Measurements from ENCODE around the gene SHTN1.

The SHTN1 gene

DNA sequence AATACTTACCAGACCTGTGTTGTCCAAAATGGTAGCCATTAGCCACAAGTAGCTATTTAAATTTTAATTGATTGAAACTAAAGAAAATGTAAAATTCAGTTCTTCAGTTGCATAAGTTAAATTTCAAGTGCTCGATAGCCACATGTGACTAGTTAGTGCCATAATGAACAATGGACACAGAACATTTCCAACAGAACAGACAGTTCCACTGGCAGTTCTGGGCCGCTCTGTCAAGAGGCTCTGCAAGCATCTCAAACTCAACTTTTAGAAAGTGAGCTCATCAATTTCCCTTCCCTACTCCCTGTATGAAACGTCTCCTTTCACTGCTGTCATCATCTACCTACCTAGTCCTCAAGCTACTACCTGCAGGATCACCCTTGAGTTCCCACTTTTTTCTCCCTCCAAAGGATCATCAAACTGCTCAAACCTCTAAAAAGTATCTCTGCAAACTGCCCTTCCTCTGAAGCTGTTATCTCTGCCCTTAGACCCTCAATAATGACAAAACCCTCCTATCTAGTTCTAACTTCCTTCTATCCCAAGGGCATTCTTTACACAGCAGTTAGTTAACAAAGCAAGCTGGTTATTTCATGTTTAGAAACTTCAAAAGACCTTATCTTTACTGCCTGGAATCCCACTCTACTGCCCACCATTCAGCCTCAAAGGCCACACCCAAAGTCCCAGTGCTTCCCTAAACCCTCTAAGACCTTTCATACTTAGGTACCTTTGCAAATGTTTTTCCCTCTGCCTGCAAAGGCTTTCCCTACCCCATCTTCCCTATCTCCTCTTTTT, 20.6 kb downstream of the SHTN1 start:
- no peak overlapping the region for H3K27ac ChIP-seq (ENCODE audit: low read length)
- H3K9me3 ChIP-seq (ENCODE audit: control insufficient read depth in 1 of 2, low read length in 2 of 2), result no peaks in the 10 kb centered on the region
- no peaks in the 10 kb centered on the region for H3K4me1 ChIP-seq (ENCODE audit: control insufficient read depth in 1 of 2, insufficient read depth in 2 of 2, low read length in 2 of 2)
- H3K27me3 ChIP-seq (ENCODE audit: low read depth, low read length), result no peaks in the 10 kb centered on the region
- H3K4me3 ChIP-seq (ENCODE audit: low read depth in 1 of 2, low read length in 2 of 2), result no peak overlapping the region
- no peaks in the 10 kb centered on the region for H3K36me3 ChIP-seq (ENCODE audit: control insufficient read depth in 1 of 2, insufficient read depth in 2 of 2, low read length in 2 of 2)

DNA sequence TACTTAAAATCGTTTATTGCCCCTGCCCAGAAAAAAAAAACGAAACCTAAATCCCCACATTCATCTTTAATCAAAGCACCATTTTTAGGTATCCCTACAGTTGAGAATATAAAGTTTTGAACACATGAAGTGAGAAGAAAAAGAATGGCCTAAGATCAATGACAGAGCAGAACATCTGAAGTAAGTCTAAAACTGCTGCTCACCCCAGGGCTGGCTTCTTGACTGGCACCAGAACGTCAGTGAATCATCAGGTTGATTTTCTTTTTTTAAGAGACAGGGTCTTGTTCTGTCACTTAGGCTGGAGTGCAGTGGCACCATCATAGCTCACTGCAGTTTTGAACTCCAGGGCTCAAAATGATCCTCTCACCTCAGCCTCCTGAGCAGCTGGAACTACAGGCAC, 24.9 kb downstream of the SHTN1 start:
- H3K9me3 ChIP-seq (ENCODE audit: control insufficient read depth in 1 of 2, low read length in 2 of 2), result no peaks in the 10 kb centered on the region
- no peak overlapping the region for H3K4me3 ChIP-seq (ENCODE audit: low read depth in 1 of 2, low read length in 2 of 2)
- no peaks in the 10 kb centered on the region for H3K4me1 ChIP-seq (ENCODE audit: control insufficient read depth in 1 of 2, insufficient read depth in 2 of 2, low read length in 2 of 2)
- H3K27ac ChIP-seq (ENCODE audit: low read length), result no peak overlapping the region
- H3K27me3 ChIP-seq (ENCODE audit: low read depth, low read length), result no peaks in the 10 kb centered on the region
- H3K36me3 ChIP-seq (ENCODE audit: control insufficient read depth in 1 of 2, insufficient read depth in 2 of 2, low read length in 2 of 2), result no peaks in the 10 kb centered on the region

DNA sequence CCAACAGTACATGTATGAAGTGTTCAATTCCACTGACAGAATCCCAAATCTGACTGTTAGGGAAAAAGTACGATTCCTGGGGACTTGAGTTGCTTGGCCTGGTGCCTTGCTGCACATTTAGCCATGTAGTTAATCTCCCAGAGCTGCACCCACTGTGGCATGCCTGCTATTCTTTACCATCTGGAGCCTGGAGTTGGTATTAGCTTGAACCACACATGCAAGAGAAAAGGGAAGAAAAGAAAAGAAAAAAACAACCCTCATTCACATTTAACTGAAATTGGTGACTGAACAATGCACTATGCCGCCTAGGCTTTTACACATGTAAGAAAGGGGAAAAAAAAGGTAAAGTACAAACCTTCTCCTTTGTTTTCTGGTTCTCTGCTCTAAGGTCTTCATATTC, 26.1 kb downstream of the SHTN1 start:
- H3K9me3 ChIP-seq (ENCODE audit: control insufficient read depth in 1 of 2, low read length in 2 of 2), result no peaks in the 10 kb centered on the region
- H3K4me1 ChIP-seq (ENCODE audit: control insufficient read depth in 1 of 2, insufficient read depth in 2 of 2, low read length in 2 of 2), result no peaks in the 10 kb centered on the region
- H3K4me3 ChIP-seq (ENCODE audit: low read depth in 1 of 2, low read length in 2 of 2), result no peak overlapping the region
- H3K27me3 ChIP-seq (ENCODE audit: low read depth, low read length), result no peaks in the 10 kb centered on the region
- no peaks in the 10 kb centered on the region for H3K36me3 ChIP-seq (ENCODE audit: control insufficient read depth in 1 of 2, insufficient read depth in 2 of 2, low read length in 2 of 2)
- H3K27ac ChIP-seq (ENCODE audit: low read length), result no peak overlapping the region

DNA sequence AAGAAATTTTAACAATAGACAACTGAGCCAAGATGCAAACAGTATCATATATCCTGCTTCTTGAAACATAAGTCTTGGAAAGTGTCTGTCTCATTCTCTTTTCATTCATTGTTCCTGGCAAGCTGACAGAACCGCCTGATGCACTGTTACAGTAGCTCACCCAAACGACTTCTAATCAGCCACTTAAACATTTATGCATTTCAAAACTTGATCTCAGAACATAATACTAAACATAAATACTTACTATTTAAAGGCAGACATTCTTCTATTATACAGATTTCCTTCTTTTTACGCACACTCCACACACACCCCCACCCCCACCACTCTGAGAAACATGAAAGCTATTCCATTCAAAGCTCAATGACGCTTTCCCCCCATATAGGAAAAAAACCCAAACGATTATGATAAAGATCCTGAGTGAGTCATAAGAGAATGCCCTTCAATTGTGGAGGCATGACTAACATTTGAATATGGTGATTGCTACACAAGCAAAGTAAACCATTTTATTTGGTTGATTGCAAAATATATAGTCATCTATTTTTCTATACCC, 30.5 kb downstream of the SHTN1 start:
- no peaks in the 10 kb centered on the region for H3K36me3 ChIP-seq (ENCODE audit: control insufficient read depth in 1 of 2, insufficient read depth in 2 of 2, low read length in 2 of 2)
- no peaks in the 10 kb centered on the region for H3K9me3 ChIP-seq (ENCODE audit: control insufficient read depth in 1 of 2, low read length in 2 of 2)
- H3K27me3 ChIP-seq (ENCODE audit: low read depth, low read length), result no peaks in the 10 kb centered on the region
- no peak overlapping the region for H3K4me3 ChIP-seq (ENCODE audit: low read depth in 1 of 2, low read length in 2 of 2)
- H3K4me1 ChIP-seq (ENCODE audit: control insufficient read depth in 1 of 2, insufficient read depth in 2 of 2, low read length in 2 of 2), result no peaks in the 10 kb centered on the region
- no peak overlapping the region for H3K27ac ChIP-seq (ENCODE audit: low read length)

DNA sequence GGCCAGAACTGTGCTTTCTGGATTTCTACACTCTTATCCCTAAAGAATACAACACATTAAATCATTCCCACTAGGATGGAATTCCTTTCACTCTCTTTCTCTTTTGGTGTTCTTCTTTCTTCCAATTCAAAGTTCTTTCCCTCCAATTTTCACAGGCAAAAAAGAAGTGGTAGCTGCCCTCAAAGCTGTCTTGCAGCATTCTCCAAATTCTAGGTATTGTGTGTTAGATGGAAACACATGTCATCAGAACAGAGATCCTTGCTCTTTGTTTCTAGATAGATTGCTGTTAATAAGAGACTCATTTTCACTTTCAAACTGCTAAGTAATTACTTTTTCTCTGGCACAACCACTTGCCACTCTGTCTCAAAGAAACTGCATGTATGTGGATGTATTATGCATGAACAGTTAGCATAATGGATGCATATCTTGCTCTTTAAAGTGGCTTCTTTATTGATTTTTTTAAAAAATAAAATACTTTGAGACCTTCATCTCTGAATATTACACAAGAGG, 31.0 kb downstream of the SHTN1 start:
- no peaks in the 10 kb centered on the region for H3K36me3 ChIP-seq (ENCODE audit: control insufficient read depth in 1 of 2, insufficient read depth in 2 of 2, low read length in 2 of 2)
- no peaks in the 10 kb centered on the region for H3K9me3 ChIP-seq (ENCODE audit: control insufficient read depth in 1 of 2, low read length in 2 of 2)
- H3K4me3 ChIP-seq (ENCODE audit: low read depth in 1 of 2, low read length in 2 of 2), result no peak overlapping the region
- H3K4me1 ChIP-seq (ENCODE audit: control insufficient read depth in 1 of 2, insufficient read depth in 2 of 2, low read length in 2 of 2), result no peaks in the 10 kb centered on the region
- no peaks in the 10 kb centered on the region for H3K27me3 ChIP-seq (ENCODE audit: low read depth, low read length)
- no peak overlapping the region for H3K27ac ChIP-seq (ENCODE audit: low read length)

DNA sequence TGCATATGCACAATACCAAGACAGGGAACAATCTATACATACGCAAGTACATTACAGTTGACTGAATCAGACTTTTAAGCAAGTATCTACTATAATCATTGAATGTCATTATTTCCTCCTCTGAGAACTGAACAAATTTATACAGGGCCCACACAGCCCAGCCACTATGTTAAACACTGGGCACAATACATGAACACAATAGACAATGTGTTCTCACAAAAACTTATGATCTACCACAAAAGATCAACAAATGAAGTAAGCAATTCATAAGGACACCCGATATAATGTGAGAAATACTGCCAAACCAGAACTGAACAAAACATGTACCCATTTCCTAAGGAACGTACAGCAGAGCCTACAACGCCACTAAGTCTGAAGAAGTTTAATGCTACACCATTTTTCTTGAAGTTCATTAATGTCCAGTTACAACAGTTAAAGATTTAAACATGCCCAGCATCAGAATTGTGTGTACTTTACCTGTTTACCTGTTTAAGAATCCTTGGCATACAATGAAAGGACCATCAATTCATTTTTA, 31.5 kb downstream of the SHTN1 start:
- Histone ChIP-seq H3K4me3 (ENCODE audit: low read depth in 1 of 2, low read length in 2 of 2) (no peak overlapping the region), H3K27ac (ENCODE audit: low read length) (no peak overlapping the region), H3K27me3 (ENCODE audit: low read depth, low read length) (no peaks in the 10 kb centered on the region), H3K4me1 (ENCODE audit: control insufficient read depth in 1 of 2, insufficient read depth in 2 of 2, low read length in 2 of 2) (no peaks in the 10 kb centered on the region), H3K36me3 (ENCODE audit: control insufficient read depth in 1 of 2, insufficient read depth in 2 of 2, low read length in 2 of 2) (no peaks in the 10 kb centered on the region), H3K9me3 (ENCODE audit: control insufficient read depth in 1 of 2, low read length in 2 of 2) (no peaks in the 10 kb centered on the region)

DNA sequence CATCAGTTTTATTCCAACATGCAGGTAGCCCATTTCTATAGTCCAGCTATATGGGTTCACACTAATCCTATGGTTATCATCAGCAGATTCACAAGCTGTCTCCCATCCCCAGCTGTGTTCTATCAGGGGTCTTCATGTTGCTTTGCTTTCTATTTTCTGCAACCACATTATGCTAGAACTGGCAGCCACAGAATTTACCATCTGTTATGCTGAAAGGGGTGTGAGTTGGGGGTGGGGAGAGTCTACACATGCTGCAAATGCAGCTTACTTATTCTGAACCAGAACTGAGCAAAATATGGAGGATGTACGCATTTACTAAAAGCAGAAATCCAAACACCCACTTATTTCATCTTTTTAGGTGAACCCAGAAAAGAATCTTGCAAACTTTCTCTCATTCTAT, 32.9 kb downstream of the SHTN1 start:
- no peaks in the 10 kb centered on the region for H3K9me3 ChIP-seq (ENCODE audit: control insufficient read depth in 1 of 2, low read length in 2 of 2)
- H3K27ac ChIP-seq (ENCODE audit: low read length), result no peak overlapping the region
- H3K4me3 ChIP-seq (ENCODE audit: low read depth in 1 of 2, low read length in 2 of 2), result no peak overlapping the region
- no peaks in the 10 kb centered on the region for H3K4me1 ChIP-seq (ENCODE audit: control insufficient read depth in 1 of 2, insufficient read depth in 2 of 2, low read length in 2 of 2)
- no peaks in the 10 kb centered on the region for H3K36me3 ChIP-seq (ENCODE audit: control insufficient read depth in 1 of 2, insufficient read depth in 2 of 2, low read length in 2 of 2)
- no peaks in the 10 kb centered on the region for H3K27me3 ChIP-seq (ENCODE audit: low read depth, low read length)

DNA sequence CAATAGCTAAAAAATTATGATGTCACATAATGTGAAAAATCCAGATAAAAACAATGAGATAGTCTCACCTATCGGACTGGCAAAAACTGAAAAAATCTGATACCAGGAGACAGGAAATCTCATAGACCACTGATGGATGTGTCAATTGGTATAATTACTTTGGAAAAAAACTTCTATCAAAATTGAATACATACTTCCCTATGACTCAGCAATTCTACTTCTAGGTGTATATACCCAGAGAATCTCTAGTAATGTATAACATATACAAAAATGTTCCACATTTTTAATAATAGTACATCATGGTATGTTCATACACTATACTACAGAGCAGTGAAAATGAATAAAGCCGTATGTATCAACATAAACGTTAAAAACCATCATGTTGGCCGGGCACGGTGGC, 34.9 kb downstream of the SHTN1 start:
- Histone ChIP-seq H3K9me3 (ENCODE audit: control insufficient read depth in 1 of 2, low read length in 2 of 2) (no peaks in the 10 kb centered on the region), H3K36me3 (ENCODE audit: control insufficient read depth in 1 of 2, insufficient read depth in 2 of 2, low read length in 2 of 2) (no peaks in the 10 kb centered on the region), H3K4me1 (ENCODE audit: control insufficient read depth in 1 of 2, insufficient read depth in 2 of 2, low read length in 2 of 2) (no peaks in the 10 kb centered on the region), H3K4me3 (ENCODE audit: low read depth in 1 of 2, low read length in 2 of 2) (no peak overlapping the region), H3K27me3 (ENCODE audit: low read depth, low read length) (no peaks in the 10 kb centered on the region), H3K27ac (ENCODE audit: low read length) (no peak overlapping the region)

DNA sequence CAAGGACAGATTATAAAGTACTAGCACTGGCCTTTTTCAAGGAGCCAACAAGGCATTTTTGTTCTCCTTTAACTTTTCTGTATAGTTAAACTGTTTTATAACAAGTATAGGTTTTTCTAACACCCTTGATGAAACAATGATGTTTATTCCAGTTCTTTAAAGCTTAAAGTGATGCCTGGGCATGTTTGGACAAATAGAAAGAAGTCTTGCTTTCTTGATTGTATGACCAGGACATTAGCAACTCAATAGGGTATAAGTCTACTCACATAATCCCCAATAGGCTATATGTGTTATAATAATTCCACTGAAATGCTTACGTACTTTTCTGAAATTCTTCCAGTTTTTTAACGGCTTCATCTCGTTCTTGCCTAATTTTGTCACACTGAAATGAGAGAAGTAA, 36.7 kb downstream of the SHTN1 start:
- Histone ChIP-seq H3K27ac (ENCODE audit: low read length) (no peak overlapping the region), H3K4me3 (ENCODE audit: low read depth in 1 of 2, low read length in 2 of 2) (no peak overlapping the region), H3K9me3 (ENCODE audit: control insufficient read depth in 1 of 2, low read length in 2 of 2) (no peaks in the 10 kb centered on the region), H3K4me1 (ENCODE audit: control insufficient read depth in 1 of 2, insufficient read depth in 2 of 2, low read length in 2 of 2) (no peaks in the 10 kb centered on the region), H3K36me3 (ENCODE audit: control insufficient read depth in 1 of 2, insufficient read depth in 2 of 2, low read length in 2 of 2) (no peaks in the 10 kb centered on the region), H3K27me3 (ENCODE audit: low read depth, low read length) (no peaks in the 10 kb centered on the region)

DNA sequence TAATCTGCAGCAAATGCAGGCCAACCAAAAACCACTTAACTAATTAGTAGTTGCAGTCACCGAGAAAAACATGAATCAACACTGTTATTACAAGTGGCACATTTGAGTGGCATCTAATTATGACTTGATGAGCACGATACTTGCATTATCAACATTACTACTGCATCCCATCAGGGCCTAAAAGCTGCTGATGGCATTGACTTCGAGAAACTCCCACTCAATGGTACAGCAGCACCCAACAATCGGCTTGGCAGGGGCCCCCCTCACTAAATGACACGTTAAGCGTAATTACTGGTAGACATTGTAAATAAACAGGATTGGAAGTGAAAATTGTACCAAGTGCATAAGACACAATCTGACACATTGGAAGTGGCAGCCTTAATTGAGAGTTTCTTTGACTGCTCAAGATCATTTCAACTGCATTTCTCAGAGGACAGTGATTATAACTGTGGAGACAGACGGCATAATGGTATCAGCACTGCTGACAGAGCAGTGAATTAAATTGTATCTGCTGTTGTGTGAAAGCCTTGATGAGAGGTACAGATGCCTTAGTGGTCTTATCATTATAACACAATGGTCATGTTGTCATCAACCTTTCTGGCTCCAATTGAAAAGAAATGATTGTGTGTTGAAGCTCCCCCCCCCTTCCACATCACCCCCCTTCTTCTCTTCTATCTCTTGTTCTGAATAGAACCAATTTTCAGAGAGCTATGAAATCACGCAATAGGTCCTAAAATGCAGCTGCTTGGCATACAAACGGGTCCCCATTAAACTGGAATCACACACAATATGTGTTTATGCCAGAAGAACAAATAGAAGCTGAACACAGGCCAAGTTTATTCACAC, 43.4 kb downstream of the SHTN1 start:
- Histone ChIP-seq H3K27me3 (ENCODE audit: low read depth, low read length) (no peaks in the 10 kb centered on the region), H3K27ac (ENCODE audit: low read length) (no peak overlapping the region), H3K36me3 (ENCODE audit: control insufficient read depth in 1 of 2, insufficient read depth in 2 of 2, low read length in 2 of 2) (no peaks in the 10 kb centered on the region), H3K4me1 (ENCODE audit: control insufficient read depth in 1 of 2, insufficient read depth in 2 of 2, low read length in 2 of 2) (no peaks in the 10 kb centered on the region), H3K9me3 (ENCODE audit: control insufficient read depth in 1 of 2, low read length in 2 of 2) (no peaks in the 10 kb centered on the region), H3K4me3 (ENCODE audit: low read depth in 1 of 2, low read length in 2 of 2) (no peak overlapping the region)

DNA sequence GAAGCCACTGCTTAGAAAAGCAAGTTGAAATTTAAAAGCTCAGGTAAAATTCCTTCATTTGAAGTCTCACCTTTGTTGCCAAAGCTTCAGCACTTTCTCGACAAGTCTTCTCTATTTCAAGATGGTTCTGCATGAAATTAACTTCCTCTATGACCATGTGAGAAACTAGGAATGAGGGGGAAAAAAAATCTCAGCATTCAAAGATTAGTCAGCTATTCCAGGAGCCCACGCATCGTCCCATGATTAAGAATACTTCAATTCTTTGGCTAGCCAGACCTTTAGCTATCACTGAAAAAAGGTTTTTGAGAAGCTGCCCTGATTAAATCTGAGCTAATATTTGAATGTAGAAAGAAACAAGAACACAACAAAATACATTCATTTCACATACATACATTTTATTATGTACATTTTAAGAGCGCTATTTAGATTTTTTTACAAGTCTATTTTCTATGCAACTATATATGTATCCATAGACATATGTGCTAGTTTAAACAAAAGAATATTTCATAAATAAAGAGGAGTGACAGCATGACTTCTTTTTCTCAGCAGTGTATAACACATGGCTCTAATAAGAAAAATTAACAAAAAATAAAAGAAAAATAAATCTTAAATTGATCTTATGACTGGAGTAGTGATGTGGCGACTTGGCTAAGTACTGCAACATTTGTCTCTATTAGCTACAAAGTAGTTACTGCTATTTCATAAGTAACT, 44.8 kb downstream of the SHTN1 start:
- Histone ChIP-seq H3K4me3 (ENCODE audit: low read depth in 1 of 2, low read length in 2 of 2) (no peak overlapping the region), H3K9me3 (ENCODE audit: control insufficient read depth in 1 of 2, low read length in 2 of 2) (no peaks in the 10 kb centered on the region), H3K4me1 (ENCODE audit: control insufficient read depth in 1 of 2, insufficient read depth in 2 of 2, low read length in 2 of 2) (no peaks in the 10 kb centered on the region), H3K27me3 (ENCODE audit: low read depth, low read length) (no peaks in the 10 kb centered on the region), H3K27ac (ENCODE audit: low read length) (no peak overlapping the region), H3K36me3 (ENCODE audit: control insufficient read depth in 1 of 2, insufficient read depth in 2 of 2, low read length in 2 of 2) (no peaks in the 10 kb centered on the region)
